Testis (tissue), 2 donors: ENCODE data around the gene ARHGAP12.

Experiments used
- POLR2A ChIP-seq: fragments of 450-650 bp; IDR thresholded peaks from one replicate; pipeline ENCODE4 v1.6.1; 2017; ENCODE audit warnings: antibody characterized with exemption, mild to moderate bottlenecking, moderate library complexity
- TF ChIP-seq, protein P1 (sequence below), 3 experiments: fragments of 450-650 bp in 2 of 3; fragments of 200-600 bp in 1 of 3; sonication (generic) in 1 of 3; IDR thresholded peaks; one replicate each; pipeline ENCODE4 v1.5.1; 2016 to 2019; ENCODE audit warnings: antibody characterized with exemption in 3 of 3, mild to moderate bottlenecking in 2 of 3, moderate library complexity in 1 of 3

DNA sequence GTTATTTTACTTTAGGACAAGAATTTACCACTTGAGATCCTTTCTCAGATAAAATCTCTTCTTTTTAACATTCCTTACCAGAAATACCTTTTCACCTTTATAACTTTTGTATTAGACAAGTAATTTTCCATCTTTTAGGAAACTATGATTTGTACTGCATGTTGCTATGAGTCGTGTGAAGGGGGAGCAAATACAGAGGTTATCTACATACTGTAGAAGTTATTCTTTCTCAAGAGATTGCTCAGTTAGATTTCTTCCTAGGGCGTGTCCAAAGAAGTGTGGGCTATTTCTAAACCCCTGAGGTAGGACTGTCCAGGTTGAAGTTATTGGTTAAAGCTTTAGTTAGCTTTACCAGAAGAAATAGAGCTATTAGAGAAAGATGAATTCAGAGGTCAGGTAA, 30.2 kb upstream of the ARHGAP12 start:
- no peak for TF ChIP-seq POLR2A
- TF ChIP-seq, protein P1, sequence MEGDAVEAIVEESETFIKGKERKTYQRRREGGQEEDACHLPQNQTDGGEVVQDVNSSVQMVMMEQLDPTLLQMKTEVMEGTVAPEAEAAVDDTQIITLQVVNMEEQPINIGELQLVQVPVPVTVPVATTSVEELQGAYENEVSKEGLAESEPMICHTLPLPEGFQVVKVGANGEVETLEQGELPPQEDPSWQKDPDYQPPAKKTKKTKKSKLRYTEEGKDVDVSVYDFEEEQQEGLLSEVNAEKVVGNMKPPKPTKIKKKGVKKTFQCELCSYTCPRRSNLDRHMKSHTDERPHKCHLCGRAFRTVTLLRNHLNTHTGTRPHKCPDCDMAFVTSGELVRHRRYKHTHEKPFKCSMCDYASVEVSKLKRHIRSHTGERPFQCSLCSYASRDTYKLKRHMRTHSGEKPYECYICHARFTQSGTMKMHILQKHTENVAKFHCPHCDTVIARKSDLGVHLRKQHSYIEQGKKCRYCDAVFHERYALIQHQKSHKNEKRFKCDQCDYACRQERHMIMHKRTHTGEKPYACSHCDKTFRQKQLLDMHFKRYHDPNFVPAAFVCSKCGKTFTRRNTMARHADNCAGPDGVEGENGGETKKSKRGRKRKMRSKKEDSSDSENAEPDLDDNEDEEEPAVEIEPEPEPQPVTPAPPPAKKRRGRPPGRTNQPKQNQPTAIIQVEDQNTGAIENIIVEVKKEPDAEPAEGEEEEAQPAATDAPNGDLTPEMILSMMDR (IDR thresholded peaks at IDR 0.05) = no peak
